Inflammatory macrophage (primary cell): ENCODE results near the gene TCERG1.
"Not testable (repeated sequence)": the region's sequence is repeated elsewhere in the genome, so short reads cannot be mapped to it uniquely, and the experiment has no call there.

Source experiments
- DNase-seq, 2 donors: peaks; one replicate each; pipeline ENCODE4 v3.0.0-alpha.2; 2020 to 2022

TCERG1 gene

GRCh38 chr5:146521403-146522106 is 74.4 kb downstream of the TCERG1 start:
- no peak for DNase-seq

- no peak for DNase-seq
Measured at GRCh38 chr5:146523698-146524097, 76.6 kb downstream of the TCERG1 start.

- DNase-seq: no peak
Measured at GRCh38 chr5:146527785-146528184, 80.7 kb downstream of the TCERG1 start.

- DNase-seq: no peak
Measured at GRCh38 chr5:146528236-146528635, 81.1 kb downstream of the TCERG1 start.

- no peak for DNase-seq
Measured at GRCh38 chr5:146529984-146530383, 82.9 kb downstream of the TCERG1 start.

- peak; percentile 46 to 70 for DNase-seq
Measured at GRCh38 chr5:146533260-146533857, 86.2 kb downstream of the TCERG1 start.

GRCh38 chr5:146533882-146534281 is 86.7 kb downstream of the TCERG1 start:
- no peak for DNase-seq

GRCh38 chr5:146538432-146538831 is 91.3 kb downstream of the TCERG1 start:
- no peak for DNase-seq

- DNase-seq: no peak
Measured at GRCh38 chr5:146539973-146540372, 92.8 kb downstream of the TCERG1 start.

- no peak for DNase-seq
Measured at GRCh38 chr5:146540414-146540813, 93.3 kb downstream of the TCERG1 start.

GRCh38 chr5:146541958-146542849 is 95.1 kb downstream of the TCERG1 start:
- DNase-seq: peak; percentile 36 to 41

- no peak for DNase-seq
Measured at GRCh38 chr5:146544232-146544631, 97.1 kb downstream of the TCERG1 start.

GRCh38 chr5:146548781-146549449 is 101.8 kb downstream of the TCERG1 start:
- no peak for DNase-seq

- no peak for DNase-seq
Measured at GRCh38 chr5:146549615-146550014, 102.5 kb downstream of the TCERG1 start.

GRCh38 chr5:146553446-146553845 is 106.3 kb downstream of the TCERG1 start:
- DNase-seq: no peak

- DNase-seq: not testable (repeated sequence)
Measured at GRCh38 chr5:146556884-146557283, 109.8 kb downstream of the TCERG1 start.

GRCh38 chr5:146560205-146560812 is 113.2 kb downstream of the TCERG1 start:
- DNase-seq: no peak
